Measurements from ENCODE around the gene GALNT18.

DNA sequence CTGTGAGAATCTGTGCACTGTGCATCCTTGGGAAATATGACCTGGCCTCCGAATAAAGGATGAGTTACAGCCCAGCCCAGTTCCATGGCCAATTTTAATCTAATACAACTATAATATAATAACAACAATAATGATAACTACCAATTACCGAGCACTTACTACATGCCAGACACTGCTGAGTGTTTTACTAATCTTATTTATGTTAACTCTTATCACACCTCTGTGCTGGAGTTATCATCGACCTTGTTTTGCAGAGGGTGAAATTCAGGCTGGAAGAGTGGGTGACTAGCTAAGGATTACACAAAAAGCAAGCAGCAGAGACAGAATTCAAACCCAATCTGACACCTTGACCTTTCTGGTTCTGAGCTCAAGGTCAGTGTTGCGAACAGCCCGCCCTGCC, 83.9 kb downstream of the GALNT18 start:
- TF ChIP-seq POLR2A (IDR thresholded peaks at IDR 0.05): no peak
- TF ChIP-seq, protein P1, sequence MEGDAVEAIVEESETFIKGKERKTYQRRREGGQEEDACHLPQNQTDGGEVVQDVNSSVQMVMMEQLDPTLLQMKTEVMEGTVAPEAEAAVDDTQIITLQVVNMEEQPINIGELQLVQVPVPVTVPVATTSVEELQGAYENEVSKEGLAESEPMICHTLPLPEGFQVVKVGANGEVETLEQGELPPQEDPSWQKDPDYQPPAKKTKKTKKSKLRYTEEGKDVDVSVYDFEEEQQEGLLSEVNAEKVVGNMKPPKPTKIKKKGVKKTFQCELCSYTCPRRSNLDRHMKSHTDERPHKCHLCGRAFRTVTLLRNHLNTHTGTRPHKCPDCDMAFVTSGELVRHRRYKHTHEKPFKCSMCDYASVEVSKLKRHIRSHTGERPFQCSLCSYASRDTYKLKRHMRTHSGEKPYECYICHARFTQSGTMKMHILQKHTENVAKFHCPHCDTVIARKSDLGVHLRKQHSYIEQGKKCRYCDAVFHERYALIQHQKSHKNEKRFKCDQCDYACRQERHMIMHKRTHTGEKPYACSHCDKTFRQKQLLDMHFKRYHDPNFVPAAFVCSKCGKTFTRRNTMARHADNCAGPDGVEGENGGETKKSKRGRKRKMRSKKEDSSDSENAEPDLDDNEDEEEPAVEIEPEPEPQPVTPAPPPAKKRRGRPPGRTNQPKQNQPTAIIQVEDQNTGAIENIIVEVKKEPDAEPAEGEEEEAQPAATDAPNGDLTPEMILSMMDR (IDR thresholded peaks at IDR 0.05): no peak

Data from ovary (tissue), 3 donors.